ENCODE measurements around the gene MECR.

Gene MECR

DNA sequence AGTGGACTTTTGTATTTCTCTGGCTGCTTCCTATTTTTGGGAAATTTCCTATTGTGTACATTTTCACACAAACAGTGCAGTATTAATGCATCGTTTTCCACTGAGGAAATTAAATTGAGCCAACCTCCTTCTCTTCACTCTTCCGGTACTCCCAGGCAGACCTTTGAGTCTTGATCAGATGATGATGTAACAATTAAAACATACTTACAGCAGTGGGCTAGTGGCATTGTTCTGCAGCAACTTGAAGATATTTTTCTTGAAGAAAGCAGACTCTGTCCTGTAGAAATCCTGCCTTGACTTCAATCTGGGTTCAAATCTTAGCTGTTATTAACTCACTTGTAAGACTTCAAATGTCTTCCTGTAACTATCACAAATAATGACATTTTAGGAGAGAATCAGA is 88.0 kb downstream of the MECR start:
- no peaks in the 10 kb centered on the region for H3K79me2 ChIP-seq (ENCODE audit: low read length)
- no peaks in the 10 kb centered on the region for H3K27me3 ChIP-seq (replicated peaks; ENCODE audit: insufficient read depth, low read length)
- H3K9ac ChIP-seq (ENCODE audit: low read length): no peak overlapping the region
- H3K9me3 ChIP-seq (replicated peaks; ENCODE audit: insufficient read depth, low read length): no peaks in the 10 kb centered on the region
- 0 out of 2 replicates have a peak, but pooled peaks cover under 1% of the 10 kb centered on the region for H3F3A ChIP-seq (ENCODE audit: insufficient read depth, low read length)
- H3K27ac ChIP-seq (ENCODE audit: low read length): no peak overlapping the region
- no peaks in the 10 kb centered on the region for H3K9me2 ChIP-seq (replicated peaks; ENCODE audit: insufficient read depth, low read length)
- DNase-seq: no peak
- H3K36me3 ChIP-seq (replicated peaks; ENCODE audit: insufficient read depth, low read length): peaks cover under 1% of the 10 kb centered on the region; the same call in 1 of the 2 replicates
- no peak overlapping the region for H3K4me2 ChIP-seq (ENCODE audit: low read depth, low read length)
- H4K20me1 ChIP-seq (ENCODE audit: insufficient read depth, low read length): no peaks in the 10 kb centered on the region
- no peak for TF ChIP-seq EZH2phosphoT487 (IDR thresholded peaks at IDR 0.05; ENCODE audit: low read length)
- TF ChIP-seq EZH2 (optimal IDR thresholded peaks at IDR 0.05; ENCODE audit: low read depth, low read length): no peak
- TF ChIP-seq, protein P1, sequence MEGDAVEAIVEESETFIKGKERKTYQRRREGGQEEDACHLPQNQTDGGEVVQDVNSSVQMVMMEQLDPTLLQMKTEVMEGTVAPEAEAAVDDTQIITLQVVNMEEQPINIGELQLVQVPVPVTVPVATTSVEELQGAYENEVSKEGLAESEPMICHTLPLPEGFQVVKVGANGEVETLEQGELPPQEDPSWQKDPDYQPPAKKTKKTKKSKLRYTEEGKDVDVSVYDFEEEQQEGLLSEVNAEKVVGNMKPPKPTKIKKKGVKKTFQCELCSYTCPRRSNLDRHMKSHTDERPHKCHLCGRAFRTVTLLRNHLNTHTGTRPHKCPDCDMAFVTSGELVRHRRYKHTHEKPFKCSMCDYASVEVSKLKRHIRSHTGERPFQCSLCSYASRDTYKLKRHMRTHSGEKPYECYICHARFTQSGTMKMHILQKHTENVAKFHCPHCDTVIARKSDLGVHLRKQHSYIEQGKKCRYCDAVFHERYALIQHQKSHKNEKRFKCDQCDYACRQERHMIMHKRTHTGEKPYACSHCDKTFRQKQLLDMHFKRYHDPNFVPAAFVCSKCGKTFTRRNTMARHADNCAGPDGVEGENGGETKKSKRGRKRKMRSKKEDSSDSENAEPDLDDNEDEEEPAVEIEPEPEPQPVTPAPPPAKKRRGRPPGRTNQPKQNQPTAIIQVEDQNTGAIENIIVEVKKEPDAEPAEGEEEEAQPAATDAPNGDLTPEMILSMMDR (IDR thresholded peaks at IDR 0.05; ENCODE audit: low read length): no peak
- no peak overlapping the region for H2AFZ ChIP-seq (ENCODE audit: low read length)
- no peaks in the 10 kb centered on the region for H3K4me1 ChIP-seq (ENCODE audit: low read length)
- H3K4me3 ChIP-seq (ENCODE audit: low read length): no peak overlapping the region
